Neural progenitor cell (in vitro differentiated cells): Measurements from ENCODE around the gene IGDCC3.

Source experiments
- EZH2 ChIP-seq: fragments of 200-600 bp; sonication (generic); IDR thresholded peaks from 2 replicates; pipeline ENCODE4 v1.6.1; 2017; ENCODE audit warnings: antibody characterized with exemption, mild to moderate bottlenecking, moderate library complexity
- TF ChIP-seq, protein P1 (sequence below): fragments of 200-600 bp; sonication (generic); IDR thresholded peaks from 2 replicates; pipeline ENCODE4 v1.5.1; 2017; ENCODE audit warnings: antibody characterized with exemption, mild to moderate bottlenecking

- TF ChIP-seq EZH2: no peak
- TF ChIP-seq, protein P1, sequence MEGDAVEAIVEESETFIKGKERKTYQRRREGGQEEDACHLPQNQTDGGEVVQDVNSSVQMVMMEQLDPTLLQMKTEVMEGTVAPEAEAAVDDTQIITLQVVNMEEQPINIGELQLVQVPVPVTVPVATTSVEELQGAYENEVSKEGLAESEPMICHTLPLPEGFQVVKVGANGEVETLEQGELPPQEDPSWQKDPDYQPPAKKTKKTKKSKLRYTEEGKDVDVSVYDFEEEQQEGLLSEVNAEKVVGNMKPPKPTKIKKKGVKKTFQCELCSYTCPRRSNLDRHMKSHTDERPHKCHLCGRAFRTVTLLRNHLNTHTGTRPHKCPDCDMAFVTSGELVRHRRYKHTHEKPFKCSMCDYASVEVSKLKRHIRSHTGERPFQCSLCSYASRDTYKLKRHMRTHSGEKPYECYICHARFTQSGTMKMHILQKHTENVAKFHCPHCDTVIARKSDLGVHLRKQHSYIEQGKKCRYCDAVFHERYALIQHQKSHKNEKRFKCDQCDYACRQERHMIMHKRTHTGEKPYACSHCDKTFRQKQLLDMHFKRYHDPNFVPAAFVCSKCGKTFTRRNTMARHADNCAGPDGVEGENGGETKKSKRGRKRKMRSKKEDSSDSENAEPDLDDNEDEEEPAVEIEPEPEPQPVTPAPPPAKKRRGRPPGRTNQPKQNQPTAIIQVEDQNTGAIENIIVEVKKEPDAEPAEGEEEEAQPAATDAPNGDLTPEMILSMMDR: no peak
Observed at GRCh38 chr15:65305776-65306175, 72.0 kb downstream of the IGDCC3 start.
